T1000 (cell line): Measurements from ENCODE around the gene ZC3H12D.
A peak's percentile ranks its signal among the peaks of the same experiment; 100 is the strongest.
"Not testable (repeated sequence)": the region's sequence is repeated elsewhere in the genome, so short reads cannot be mapped to it uniquely, and the experiment has no call there.

ENCODE experiments used
- DNase-seq: peaks from one replicate; lab custom pipeline; 2025; ENCODE audit warnings: mixed read lengths; lab: John Stamatoyannopoulos, UW

The ZC3H12D gene

DNA sequence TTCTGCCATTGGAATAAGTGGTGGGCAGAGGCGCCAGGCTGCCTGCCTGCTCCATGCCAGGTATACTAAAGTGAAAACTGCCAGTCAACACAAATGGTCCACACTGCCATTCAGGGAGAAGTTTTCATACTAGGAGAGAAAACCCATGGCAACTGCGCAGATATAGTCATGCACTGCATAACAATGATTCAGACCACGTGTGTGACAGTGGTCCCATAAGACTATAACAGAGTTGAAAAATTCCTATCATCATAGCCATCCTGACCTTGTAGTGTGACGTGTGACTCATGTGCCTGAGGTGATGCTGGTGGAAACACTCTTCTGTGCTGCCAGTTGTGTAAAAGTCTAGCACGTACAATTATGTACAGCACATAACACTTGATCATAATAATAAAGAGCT lies 25.1 kb downstream of the ZC3H12D start:
- DNase-seq = peak; percentile 61

DNA sequence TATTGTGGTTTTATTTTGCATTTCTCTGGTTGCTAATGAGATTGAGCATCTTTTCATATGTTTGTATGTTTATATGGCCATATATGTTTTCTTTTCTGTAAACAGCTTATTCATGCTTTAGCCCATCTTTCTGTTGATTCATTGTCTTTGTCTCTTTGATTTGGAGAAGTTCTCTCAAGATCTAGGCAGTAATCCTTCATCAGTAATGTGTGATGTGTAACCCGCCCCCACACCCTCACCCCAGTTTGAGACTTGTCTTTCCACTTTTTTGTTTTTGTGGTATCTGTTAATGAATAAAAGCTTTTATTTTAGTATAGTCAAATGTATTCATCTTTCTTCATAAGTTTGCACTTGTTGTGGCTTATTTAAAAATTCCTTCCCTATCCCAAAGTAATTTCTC lies 26.0 kb downstream of the ZC3H12D start:
- no peak for DNase-seq

DNA sequence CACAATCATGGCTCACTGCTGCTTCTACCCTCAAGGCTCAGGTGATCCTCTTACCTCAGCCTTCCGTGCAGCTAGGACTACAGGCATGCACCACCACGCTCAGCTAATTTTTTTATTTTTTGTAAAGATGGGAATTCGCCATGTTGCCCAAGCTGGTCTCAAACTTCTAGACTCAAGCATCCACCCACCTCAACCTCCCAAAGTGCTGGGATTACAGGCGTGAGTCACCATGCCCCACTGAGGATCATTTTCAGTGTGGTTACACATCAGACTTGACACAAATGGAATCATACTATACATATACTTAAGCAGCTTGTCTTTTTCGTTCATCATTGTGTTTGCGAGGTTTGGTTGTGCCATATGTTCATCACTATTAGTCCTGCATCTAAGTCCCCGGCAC lies 26.6 kb downstream of the ZC3H12D start:
- DNase-seq = no peak

DNA sequence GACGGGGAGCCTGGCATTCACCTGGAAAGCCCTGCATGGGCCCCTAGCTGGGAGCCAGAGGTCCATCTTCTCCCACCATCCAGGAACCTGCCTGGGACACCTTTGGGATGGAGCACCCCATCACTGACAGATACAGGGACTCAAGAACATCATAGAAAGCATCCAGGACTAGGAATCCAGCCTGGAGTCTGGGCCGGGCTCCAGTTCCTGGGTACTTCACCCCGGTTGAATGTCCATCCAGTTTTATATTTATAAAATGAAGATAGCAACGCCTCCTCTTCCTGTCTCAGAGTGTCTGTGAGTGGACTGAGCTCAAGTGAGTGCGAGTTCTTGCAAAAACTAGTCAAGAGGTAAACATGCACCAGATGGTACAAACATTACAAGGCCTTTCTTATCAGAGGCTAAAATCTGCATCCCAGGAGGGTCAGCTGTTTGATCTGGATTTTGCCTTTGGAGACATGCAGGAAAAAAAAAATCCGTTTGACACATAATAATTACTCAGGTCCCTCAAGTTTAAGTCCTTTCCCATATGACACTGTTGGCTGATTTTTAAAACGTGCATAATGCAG lies 27.4 kb downstream of the ZC3H12D start:
- DNase-seq = no peak

DNA sequence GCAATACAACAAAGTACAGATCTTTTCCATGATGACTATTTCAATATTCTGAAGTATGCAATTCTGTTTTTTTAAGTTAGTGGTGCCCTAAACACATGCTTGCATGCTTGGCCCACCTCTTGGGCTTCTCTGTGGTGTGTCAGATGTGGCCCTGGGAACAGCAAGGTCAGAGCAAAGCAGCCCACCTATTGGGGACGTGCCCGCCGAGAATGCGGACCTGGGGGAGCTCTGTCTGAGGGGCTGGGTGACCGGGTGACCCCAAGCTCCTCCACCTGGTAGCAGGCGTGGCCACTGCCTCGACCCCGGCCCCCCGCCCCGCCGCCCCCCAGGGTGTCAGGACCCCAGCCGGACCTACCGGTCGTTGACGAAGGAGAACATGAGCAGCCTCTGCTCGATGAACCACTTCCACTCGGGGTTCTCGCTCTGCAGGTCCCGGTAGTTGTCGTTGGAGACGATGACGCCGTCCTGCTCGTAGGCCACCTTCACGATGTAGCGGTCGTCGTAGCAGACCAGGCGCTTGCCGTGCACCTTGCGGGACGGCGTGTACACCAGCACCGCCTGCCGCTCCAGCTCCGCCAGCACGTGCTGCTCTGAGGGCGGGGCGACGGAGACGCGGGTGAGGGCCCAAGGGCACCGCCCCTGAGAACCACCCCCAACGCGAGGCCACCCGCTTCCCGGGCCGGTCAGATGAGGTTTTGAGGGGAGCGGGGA lies 28.3 kb downstream of the ZC3H12D start:
- DNase-seq = no peak

DNA sequence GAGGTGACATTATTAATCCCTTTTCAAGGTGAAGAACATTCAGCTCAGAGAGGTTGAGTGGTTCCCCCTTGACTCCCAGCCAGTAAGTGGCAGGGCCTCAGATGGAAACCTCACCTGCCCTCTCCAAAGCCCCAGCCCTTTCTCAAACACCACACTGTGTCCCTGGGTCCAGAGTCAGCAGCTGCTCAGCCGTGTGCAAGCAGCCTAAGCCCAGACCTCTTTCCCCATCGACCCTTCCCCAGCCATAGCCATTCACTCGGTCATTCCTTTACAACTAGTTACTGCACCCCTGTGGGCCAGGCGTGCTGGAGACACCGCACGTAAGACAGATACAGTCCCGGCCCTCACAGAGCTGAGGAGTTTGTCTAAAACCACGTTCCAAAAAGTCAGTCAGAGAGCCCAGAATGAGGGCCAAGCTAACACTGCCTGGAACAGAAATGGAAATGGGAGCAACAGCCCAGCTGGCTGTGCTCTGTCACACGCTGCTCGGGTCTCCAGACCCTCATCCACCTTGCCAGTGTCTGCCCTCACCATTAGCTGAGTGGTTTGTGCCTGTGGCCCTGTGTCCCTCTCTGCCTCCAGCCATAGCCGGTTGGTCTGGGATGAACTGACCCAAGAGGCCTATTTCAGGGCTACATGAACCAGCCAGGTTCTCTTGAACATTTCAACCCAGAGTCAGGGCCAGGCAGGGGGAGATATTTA lies 29.6 kb downstream of the ZC3H12D start:
- no peak for DNase-seq

DNA sequence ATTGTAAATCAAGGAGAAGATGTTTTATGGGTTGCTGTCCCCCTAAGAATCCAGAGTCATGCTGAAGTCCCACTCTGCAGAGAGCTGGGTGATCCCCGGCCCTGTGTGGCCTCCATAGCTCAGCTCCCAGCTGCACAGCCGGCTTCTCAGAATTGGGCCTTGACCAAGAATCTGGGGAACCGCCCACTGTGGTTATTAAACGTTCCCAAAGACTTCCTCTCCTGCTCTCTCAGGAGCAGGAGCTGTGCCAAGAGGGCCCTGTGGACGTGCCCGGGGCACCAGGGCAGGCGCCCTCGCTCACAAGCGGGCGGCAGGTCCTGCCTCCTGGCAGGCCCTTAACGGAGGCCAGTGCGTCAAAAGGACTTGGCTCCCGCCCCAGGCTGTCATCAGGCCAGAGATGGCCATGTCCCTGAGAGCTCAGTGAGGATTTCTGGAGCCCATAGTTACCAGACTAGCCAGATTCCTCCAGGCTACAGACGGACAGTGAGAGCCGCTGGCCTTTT lies 30.4 kb downstream of the ZC3H12D start:
- peak; percentile 84 for DNase-seq

DNA sequence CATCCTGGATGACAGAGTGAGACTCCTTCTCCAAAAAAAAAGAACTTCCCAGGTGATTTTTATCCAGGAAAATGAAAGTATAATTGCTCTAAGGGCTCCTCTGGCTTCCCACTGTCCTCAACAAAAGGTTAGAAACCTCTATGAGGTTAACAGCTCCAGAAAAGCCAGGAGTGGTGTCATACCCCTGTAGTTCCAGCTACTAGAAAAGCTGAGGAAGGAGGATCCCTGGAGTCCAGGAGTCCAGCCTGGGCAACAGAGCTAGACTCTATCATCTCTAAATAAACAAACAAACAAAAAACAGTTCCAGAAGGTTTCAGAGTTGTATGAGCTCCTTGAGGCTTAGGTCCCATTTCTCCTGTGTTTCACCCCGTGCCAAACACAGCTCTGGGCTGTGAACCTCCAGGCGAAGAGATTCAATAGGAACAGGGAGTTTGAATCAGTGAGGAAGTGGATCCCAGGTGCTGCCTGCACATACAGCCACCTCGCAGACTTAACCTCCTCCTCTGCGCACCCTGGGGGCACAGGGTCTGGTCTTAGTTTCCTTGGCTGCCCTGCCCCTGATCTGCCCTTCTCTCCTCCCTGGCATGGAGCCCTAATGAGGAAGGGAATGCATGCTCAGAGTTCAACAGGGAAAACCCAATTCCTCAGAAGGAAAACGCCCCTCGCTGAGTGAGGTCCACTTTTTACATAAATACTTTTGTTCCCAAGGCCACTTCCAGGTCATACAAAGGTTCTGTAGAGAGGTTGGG lies 31.0 kb downstream of the ZC3H12D start:
- no peak for DNase-seq

DNA sequence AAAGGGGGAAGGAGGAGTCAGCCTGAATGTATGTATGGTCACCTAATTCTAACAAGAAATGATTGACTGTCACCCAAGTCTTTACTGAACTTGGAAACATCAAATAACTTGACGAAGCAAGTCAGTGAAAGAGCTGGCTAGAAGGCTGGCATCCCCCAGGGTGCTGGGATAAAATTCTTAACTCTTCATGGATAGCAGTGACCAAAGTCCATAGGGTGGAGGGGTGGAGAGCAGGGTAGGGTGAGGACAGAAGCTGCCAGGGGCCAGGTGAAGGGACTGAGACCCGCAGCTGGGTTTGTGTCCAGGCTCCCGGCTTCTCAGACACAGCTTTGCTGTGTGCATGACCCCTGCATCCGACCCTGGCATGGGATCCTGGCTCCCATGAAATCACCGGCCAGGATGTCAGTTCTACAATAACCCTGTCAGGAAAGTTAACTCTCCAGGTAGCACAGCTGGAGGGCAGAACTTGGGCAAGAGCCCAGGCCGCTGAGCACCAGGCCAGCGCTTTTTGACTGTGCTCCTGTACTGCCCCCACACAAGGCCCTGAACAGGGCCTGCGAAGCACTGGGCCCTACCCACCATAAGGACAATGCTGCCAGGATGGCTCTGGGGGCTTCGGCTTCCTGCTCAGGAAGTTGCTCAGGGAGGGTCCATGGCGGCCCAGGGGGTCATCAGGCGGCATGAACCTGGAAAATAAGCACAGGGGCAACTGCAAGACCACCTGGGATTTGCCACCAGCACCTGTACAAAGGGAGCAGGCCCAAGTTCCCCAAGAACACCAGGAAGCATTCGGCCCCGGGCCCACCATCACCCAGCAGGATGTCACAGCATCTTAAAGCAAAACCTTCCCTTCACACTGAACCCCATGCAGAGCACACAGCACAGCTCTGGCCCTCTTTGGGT lies 32.5 kb downstream of the ZC3H12D start:
- DNase-seq = no peak

DNA sequence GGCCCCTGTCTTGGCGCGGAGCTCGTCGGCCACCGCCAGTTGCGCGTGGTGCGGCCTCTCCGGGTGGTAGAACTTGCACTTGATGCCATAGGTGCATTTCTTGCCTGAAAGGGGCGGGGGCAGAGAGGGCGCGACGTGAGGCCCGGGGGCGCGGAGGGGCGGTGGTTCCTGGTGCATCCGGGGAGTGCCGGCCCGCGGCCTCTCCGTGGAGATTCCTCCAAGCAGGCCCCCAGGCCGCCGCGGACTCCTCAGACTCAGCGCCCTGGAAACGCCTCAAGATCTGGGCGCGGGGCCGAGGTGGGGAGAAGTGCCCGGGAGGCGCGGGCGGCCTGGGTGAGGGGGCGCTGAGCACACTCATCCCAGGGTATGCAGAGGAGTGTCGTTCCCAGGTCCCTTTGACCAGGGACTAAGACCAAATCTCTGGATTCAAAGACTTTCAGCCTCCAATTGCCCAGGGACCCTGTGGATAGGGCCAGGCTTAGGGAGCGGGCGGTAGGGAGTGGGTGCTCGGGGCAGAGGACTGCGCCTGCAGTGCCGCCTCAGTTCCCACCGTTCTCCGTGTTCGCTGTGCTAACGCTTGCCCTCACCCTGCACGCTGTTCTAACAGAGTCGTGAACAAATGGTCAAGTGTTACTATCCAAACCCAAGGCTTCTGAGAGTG lies 33.3 kb downstream of the ZC3H12D start:
- DNase-seq = no peak

DNA sequence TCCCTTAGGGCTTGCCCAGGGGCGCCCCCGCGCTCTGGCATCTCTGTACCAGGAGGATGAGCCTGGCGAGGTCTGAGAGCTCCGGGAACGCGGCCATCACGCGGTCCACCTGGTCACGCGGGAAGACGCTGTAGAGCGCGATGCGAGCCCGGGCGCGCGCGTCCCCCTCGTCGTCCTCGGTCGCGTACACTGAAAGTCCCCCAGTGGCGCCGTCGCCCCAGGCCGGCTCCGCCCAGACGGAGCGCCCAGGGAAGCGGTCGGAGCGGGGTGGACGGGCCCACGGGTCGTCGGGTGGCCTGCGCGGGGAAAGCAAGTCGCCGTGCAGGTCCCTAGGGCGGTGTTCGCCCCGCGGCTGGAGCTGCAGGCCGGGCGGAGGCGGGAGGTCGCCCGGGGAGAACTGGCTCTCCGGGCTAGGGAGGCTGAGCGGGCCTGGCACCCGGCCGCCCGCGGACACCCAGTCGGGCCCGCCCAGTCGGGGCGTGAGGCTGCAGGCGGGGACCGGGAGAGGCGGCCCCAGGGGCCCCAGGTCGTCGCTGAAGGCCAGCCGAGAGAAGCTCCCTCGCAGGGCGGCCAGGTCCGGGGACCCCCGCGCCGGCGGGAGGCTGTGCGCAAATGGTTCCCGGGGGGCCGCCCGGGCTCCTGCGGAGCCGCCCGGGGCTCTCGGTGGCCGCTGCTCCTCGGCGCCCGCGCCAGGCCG lies 34.0 kb downstream of the ZC3H12D start:
- DNase-seq = no peak

DNA sequence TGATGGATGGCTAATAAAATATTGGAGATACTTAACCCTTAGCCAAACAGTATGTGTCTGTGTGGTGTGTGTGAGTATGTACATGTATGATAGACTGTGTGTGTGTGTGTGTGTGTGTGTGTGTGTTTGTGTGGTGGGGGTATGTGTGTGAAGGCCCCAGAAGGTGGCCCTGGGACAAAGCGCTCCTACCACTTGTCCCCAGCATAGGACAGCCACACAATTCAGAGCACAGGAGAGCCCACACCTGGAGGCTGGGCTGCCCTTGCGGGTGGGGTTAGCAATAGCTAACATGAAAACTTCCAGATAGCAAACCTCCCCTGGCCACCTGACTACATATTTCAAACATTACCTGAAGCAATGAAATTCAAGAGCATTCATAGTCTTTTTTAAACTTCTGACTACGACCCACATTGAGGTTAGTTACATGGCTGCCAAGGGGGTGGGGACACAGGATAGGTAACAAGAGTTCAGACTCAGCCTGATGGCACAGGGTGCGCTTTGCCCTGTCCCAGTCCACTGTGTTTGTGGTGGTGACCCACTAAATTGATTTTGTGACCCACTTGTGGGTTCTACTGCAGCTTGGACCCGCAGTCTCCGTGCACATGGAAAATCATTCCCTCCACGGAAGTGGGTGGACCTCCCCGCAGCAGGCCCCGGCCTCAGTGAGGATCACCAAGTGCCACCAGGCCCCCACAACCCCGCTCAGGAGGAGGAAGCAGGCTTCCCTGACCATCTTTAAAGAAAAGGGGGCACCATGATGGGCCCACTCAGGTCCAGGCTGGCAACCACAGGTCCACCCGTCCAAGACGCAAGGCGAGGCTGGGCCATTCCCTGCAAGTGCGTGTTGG lies 34.8 kb downstream of the ZC3H12D start:
- DNase-seq = no peak

DNA sequence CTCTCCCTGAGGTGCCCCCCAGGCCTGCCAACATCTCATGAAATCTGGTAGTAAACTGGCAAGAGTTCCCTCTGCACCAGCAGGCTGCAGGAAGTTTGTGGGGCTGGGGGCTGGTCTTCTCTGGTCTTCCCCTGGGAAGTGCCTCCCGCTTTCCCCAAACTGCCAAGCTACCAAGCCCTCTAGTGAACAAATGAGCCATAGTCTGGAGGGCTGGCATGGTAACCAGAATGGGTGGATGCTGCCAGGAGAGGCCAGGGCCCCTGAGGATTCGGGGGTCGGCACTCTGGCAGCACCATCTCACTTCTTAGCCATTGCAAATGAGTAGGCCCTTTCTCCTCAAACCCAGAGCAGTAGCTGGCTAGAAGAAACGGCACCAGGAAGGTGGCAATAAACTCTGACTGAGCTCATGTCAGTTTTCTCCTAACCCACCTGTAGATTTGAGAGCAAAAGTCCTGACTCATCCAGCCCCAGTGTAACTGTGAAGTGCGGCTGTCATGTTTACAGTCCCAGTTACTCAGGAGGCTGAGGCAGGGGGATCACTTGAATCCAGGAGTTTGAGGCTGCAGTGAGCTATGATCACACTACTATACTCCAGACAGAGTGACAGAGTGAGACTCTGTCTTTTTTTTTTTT lies 35.9 kb downstream of the ZC3H12D start:
- DNase-seq = no peak

DNA sequence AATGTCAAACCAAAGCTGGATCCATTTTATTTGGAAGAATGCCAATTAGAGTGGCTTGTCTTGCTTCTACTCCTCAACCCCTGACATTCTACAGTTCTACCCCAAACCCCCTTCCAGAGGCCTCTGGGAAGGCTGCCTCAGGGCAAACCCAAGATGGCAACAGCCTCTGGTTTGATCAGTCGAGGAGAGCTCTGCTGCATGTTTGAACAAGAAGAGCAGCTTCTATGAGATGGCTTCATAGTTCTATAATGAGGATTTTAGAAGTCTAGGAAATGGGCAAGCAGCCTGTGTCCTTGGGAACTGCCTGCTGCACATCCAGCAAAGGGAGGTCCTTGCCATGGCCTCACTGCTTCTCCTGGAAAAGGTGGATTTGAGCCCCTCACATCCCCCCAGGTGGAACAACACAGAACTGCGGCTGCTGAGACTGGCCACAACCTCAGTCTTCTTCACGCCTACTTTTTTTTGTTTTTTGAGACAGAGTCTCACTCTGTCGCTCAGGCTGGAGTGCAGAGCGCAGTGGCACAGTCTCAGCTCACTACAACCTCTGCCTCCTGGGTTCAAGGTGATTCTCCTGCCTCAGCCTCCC lies 37.9 kb downstream of the ZC3H12D start:
- no peak for DNase-seq

DNA sequence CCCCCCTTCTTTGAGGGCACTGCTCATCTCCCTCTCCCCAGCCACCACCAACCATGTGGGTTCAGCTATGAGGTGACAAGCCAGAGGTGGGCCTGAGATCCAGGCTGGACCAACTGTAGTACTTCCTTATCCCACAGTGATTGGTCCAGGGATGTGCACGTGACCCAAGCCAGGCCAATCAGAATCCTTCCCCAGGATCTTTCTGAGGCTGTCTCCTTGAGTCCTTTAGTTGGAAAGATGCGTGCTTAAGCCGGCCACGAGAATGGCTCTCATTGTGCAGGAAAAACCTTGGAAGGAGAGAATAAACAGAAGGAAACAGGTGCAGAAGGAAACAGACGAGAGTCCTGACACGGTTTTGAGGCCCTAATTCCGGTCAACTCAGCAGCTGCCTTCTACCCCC lies 39.2 kb downstream of the ZC3H12D start:
- DNase-seq = no peak

DNA sequence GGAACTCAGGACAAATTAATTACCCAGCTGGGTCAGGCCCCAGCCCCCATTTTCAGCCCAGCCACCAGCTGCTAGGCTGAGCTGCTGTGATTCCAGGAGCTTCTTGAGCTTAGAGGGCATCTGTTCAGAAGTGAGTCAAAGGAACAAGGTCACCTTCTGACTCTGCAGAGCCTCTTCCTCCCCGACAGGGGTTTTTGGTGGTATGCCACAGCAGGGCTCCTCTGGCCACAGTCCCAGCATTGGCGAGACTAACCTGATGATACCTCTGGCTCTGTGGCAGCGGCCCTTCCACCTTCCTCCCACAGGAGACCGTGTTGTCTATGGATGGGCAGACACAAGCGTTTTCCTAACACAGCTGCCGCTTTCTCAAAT lies 39.7 kb downstream of the ZC3H12D start:
- DNase-seq = no peak

DNA sequence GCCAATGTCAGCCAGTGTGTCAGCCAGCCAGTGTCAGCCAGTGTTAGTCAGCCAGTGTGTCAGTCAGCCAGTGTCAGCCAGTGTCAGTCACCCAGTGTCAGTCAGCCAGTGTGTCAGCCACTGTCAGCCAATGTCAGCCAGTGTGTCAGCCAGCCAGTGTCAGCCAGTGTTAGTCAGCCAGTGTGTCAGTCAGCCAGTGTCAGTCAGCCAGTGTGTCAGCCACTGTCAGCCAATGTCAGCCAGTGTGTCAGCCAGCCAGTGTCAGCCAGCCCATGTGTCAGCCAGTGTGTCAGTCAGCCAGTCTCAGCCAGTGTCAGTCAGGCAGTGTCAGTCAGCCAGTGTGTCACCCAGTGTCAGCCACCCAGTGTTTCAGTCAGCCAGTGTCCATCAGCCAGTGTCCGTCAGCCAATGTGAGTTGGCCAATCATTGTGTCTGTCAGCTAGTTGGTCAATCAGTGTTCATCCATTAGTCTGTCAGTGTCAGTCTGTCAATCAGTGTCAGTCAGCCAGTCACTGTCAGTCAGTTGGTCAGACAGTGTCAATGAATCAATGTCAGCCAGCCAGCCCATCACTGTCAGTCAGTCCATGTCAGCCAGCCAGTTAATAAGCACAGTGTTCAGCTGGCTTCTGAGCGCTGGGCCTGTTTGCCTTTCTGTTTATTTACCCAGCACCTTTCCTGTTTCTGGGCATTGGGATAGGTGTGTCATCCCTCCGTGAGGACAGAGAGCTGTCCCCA lies 40.3 kb downstream of the ZC3H12D start:
- DNase-seq = not testable (repeated sequence)
